HG02642 (cell line): ENCODE measurements around the gene SH2D5.

Source experiments
- ATAC-seq: cut with Tn5 transposase; IDR thresholded peaks from one replicate; pipeline ENCODE4 v1.9.1; 2021; ENCODE audit warnings: mild to moderate bottlenecking; ENCODE audit not compliant: unreplicated experiment, poor library complexity

Gene SH2D5

DNA sequence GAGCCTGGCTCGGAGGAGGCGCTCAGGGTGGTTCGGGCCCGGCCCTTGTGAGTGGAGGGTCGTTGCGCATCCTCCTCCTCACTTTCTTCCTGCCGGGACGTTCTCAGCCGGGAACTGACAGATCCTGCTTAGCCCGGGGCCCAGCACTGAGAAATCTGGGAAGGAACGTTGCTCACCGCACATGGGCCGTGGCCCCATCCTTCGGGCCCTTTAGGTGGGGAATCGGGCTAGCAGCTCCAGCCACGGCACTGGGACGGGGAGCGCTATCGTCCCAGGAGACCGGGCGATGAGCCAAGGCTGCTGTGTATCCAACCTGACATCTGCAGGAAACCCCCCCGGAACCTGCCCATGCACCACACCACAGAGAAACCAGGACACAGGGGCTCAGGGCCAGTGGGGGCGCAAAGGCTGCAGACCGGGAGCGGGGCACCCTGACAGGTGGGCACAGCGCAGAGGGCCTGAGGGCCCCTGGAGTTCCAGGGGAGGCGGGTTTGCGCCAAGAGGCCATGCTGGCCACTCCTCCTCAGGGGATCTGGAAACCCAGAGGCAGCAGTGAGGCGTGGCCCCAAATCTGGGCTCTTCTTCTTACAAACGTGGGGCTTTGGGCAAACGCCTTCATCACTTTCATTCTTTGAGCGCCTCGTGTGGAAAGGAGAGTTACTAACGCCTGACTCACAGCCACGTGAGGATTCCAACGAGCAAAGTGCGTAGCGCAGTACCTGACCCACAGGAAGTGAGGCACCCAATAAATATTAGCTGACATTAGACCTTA lies at the start of gene SH2D5:
Gene SH2D5 (minus strand): TSS at position 116 of the 772 bp plus-strand sequence. CDS start 4,659 bp downstream, outside the sequence.
- peak; percentile 41 for ATAC-seq

DNA sequence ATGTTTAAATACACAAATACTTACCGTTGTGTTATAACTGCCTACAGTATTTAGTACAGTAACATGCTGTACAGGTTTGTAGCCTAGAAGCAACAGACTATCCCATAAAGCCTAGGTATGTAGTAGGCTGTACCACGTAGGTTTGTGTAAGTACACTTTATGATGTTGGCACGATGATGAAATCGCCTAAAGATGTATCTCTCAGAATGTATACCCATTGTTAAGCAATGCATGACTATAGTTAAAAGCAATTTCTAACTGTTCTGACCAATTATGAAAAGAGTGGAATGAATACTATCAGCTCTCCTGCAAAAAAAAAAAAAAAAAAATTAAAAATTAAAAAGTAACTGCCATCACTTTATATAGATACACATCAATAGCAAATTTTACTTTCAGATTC lies 43.2 kb upstream of the SH2D5 start:
- no peak for ATAC-seq

DNA sequence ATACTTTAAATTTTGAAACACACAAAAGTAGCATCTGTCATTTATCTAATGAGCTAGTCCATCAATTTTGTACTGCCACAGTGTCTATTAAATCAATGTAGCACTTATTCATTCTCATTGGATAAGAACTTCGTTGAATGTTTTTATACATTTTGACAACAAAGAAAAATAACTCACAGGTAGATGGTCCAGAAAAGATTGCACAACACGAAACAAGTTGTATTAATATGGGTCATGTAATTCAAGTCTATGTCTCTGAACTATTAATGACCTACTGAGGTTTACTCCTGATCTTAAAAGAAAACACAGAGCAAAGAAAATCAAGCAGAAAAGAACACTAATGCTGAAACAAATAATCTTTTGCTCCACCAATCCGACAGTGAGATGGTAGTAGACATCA lies 39.3 kb upstream of the SH2D5 start:
- ATAC-seq = no peak

DNA sequence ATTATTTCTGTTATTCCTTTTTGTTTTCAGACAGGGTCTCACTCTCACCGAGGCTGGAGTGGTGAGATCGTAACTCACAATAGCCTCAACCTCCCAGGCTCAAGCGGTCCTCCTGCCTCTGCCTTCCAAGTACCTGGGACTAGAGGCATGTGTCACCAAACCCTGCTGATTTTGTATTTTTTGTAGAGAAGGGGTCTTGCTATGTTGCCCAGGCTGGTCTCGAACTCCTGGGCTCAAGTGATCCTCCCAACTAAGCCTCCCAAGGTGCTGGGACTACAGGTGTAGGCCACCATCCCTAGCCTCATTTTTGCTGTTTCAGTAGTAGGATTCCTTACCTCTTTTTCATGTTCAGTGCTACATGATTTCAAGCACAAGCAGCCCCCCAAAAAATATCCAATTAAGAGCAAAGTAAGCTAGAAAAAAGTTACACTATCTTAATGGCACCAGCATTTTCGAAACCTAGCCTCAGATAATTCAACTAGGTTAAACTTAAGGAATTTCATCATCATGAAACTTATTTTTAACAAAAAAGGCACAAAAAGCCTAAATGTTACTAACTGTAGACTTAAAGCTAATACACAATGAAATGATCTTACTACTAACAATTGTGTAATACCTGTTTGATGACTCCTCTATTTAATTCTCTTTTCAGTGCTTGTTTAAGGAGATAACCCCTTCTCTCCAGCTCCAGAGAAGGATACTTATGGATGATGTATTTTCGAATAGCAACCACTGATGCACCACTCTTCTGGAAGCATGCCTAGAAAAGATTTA lies 38.0 kb upstream of the SH2D5 start:
- ATAC-seq = no peak

DNA sequence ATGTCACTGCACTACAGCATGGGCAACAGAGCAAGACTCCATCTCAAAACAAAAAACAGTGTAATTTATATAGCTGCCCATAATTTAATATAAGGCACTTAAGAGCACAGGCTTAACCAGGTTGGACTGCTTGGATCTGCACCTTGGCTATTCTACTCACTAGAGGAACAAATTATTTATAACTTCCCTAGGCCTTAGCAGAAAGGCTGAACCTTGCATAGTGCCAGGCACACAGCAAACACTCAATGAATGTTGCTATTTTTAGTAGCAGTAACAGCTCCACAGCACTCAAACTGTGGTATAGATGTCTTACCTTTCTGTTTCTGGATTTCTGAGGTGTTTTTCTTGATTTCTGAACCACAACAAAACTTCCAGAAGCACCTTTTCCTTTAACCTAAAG lies 34.8 kb upstream of the SH2D5 start:
- no peak for ATAC-seq

DNA sequence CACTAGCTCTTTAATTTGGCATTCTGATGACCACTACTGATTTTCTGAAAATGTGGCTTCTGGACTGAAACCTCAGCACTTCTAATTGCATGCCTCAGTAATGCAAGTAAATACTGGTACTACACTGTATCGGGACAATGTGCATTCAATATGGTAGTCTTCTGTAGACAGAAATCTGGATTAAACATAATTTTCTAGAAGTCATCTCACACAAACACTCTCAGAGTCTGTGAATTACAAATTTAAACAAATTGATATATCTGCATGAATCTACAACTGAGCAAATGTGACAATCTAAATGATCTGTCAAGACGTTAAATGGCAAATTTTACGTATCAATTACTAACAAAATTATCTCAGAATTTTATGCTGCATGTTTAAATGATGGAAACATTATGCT lies 30.9 kb upstream of the SH2D5 start:
- ATAC-seq = no peak

DNA sequence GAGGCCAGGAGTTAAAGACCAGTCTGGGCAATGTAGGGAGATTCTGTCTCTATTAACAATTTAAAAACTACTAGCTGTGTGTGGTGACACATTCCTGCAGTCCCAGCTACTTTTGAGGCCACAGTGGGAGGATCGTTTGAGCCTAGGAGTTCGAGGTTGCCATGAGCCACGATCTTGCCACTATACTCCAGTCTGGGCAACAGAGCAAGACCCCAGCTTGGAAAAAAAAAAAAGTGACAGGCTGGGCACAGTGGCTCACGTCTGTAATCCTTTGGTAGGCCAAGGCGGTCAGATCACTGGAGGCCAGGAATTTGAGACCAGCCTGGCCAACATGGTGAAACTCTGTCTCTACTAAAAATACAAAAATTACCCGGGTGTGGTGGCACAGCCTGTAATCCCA lies 27.8 kb upstream of the SH2D5 start:
- ATAC-seq = no peak

DNA sequence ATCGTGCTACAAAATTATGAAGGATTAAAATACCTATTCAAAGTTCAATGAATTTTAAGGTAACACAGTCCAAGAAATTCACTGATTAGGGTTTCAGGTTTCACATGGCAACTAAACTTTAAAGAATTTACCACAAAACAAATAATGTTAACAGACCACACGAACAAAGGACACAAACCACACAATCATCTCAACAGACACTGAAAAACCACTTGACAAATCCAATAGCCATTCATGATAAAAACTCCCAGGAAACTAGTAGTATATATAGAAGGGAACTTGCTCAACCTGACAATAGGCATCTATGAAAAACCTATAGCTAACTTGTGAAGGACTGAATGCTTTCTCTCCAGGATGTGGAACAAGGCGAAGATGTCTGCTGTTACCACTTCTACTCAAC lies 21.1 kb upstream of the SH2D5 start:
- no peak for ATAC-seq

DNA sequence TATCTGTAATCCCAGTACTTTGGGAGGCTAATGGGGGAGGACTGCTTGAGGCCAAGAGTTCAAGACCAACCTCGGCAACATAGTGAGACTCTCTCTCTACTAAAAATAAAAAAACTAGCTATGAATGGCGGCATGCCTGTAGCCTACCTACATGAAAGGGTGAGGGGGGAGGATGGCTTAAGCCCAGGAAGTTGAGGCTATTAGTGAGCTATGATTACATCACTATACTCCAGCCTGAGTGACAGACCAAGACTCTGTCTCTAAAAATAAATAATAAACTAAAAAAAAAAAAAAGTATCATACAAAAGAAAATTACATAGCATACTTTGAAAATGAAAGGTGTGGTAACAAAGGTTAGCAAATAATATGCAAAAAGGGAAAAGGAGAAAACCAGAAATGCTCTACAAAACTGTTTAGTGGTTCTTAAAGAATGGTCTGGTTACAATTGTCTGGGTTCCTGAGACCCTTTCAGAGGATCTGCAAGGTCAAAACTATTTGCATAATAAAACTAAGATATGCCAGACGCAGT lies 19.0 kb upstream of the SH2D5 start:
- ATAC-seq = no peak

DNA sequence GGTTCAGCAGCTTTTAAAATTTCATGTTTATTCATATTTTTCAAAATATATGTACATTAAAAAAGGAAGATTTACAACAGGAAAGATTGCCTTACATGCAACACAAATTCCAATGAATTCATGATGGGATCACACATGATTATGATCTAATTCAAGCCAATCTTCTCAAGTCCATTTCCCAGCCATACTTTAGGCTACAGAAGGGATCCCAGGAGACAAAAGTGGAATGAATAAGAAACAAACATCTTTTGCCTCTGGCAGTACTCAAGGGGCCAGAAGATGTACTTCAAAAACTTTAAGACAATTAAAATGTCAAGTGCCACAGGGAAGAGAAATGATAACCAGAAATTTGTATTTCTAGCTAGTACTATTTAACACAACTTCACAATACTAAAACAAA lies 10.2 kb upstream of the SH2D5 start:
- no peak for ATAC-seq

DNA sequence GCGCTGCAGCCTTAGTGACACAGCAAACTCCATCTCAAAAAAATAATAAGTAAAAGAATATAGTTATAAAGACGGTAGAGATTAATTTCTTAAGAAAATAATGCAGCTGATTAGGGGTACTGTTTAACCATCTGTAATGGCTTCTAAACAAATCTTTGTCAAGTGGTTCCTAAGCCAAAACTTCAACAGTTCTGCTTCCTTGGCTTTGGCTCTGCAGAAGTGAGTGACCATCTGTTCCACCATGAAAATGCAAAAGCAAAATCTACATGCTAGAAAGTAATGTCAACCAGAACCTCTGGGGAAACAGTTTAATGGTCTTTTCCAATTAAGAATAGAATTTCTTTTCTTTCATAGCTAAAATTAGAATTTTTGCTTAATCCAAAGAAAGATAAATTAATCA lies 8.3 kb upstream of the SH2D5 start:
- no peak for ATAC-seq

DNA sequence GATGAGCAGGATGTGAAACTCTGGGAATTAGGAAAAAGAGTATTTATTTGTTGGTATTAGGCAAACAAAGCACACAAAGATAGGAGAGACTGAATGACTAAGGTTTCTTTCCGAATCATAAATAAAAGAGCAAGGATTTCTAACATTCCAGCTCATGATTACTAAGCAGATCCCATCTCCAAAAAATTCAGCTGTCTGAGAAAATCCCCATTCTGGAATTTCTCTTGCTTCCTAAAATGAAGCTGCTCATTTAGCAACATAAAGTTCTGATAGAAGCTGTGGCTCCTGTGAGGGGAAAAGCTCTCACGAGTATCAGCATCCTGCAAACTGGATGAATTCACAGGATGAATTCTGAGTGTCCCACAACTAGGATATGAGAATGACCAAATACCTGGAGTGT lies 6.7 kb upstream of the SH2D5 start:
- ATAC-seq = no peak

DNA sequence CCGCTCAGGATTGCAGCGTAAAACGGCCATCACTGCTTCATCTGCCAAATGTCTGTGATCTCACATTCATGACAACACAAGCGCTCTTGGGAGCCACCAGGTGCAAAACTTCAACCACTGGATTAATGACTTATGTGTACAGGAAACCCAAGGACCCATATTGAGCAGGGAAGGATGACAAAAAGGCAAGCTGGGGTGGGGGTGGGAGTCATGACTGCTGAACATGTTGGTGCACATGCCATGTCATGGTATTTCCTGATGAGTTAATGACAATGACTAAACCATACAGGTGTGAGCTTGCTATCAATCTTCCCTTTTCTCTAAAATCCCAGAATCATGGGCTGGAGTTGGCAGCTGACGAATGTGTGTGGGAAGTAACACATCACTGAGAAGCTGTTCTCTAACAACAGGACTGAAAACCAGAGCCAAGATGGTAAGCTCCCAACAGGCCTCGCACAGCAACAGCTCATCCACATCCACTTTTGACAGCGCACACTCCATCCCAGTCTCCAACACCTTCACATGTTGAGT lies 3.1 kb upstream of the SH2D5 start:
- ATAC-seq = no peak

DNA sequence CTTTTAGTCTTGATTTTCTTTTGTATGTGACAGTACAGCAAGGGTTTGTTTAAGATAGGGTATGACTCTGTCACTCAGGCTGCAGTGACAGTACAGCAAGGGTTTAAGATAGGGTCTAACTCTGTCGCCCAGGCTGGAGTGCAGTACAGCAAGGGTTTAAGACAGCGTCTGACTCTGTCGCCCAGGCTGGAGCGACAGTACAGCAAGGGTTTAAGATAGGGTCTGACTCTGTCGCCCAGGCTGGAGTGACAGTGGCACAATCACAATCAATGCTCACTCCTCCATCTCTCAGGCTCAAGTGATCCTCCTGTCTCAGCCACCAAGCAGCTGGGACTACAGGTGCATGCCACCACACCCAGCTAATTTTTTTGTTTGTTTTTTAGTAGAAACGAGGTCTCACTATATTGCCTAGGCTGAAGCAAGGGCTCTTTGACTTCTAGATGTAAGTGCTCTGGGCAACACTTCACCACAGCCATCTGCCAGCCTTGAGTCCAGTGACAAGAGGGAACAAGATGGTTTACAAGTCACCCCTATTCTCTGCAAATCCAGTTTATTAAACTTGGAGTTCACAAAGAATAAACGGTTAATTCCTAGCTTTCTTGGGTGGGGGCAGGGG lies 965 bp upstream of the SH2D5 start:
- no peak for ATAC-seq

DNA sequence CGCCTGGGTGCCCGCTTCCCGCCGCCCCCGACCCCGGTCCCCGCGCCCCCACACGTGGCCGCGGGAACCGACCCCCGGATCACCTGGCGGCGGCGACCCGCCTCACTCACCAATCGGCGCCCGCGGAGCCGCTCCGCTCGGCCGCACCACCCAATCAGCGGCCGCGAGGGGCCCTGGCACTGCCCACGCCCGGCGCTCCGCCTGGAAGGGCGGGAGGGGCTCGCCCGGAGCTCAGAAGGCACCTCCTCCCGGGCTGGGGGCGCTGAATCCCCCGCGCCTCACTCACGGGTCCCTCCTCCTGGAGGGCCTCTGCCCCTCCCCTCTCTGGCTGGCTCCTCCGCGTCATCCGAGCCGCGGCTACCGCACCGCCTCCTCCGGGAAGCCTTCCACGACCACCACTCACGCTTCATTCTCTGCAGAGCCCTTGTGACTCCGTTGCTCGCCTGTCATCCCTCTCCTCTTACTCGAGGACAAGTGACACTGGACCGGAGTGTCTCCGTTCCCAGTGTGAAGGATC lies 374 bp downstream of the SH2D5 start:
- peak; percentile 71 for ATAC-seq

DNA sequence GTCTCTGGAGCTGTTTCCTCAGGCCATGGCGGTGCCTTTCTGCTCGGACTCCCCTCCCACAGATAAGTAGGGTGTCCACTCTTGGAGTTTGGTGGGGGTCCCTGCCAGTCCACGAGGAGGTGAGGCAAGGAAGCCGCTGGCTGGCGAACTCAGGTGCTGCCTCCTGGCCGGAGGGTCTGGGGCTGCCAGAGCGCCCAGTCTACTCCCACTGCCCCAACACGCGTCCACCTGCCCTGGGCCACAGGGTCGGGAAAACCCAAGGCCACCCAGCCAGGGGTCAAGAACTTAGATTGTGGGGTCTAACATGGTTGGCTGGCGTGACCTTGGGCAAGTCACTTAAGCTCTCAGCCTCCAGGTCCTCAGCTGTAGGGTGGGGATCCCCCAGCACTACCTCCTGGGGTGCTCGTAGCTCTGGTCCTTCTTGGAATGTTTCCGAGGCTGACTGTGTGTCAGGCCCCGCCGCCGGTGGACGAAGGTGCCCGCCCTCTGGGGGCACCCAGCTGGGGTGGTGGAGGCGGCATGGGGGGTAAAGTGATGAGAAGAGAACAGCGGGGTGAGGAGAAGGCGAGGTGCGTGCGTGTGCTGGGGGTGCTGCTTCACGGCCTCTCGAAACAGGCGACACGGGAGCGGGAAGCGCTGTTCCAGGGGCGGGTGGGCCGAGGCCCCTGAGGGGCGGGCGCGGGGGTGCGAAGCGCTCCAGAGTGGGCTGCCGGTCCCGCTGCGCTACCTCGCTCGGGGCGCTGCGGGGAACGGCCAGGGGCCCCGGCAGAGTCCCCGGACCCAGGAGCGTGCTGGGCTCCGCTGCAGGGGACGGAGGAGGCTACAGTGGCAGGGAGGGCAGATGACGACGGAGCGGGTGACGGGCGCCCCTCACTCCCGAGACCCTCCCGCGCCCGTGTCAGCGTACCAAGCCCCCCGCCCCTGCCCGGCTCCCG lies 1.2 kb downstream of the SH2D5 start:
- peak; percentile 25 for ATAC-seq

DNA sequence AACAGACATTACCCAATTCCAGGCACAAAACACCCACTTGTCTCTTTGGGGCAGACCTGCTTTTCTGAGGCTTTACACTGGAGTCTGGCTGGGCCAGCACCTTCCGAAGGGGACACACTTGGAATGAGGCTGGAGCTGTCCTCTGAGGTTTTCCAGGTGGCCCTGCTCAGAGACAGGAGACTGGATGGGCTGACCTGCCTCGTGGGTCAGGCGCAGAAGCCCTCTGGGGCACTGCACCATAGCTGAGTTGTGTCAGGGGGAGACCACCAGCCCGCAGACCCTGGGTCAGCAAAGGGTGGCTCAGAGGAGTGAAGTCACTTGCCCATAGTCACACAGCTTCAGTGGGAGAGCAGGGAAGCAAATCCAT lies 1.8 kb downstream of the SH2D5 start:
- no peak for ATAC-seq

DNA sequence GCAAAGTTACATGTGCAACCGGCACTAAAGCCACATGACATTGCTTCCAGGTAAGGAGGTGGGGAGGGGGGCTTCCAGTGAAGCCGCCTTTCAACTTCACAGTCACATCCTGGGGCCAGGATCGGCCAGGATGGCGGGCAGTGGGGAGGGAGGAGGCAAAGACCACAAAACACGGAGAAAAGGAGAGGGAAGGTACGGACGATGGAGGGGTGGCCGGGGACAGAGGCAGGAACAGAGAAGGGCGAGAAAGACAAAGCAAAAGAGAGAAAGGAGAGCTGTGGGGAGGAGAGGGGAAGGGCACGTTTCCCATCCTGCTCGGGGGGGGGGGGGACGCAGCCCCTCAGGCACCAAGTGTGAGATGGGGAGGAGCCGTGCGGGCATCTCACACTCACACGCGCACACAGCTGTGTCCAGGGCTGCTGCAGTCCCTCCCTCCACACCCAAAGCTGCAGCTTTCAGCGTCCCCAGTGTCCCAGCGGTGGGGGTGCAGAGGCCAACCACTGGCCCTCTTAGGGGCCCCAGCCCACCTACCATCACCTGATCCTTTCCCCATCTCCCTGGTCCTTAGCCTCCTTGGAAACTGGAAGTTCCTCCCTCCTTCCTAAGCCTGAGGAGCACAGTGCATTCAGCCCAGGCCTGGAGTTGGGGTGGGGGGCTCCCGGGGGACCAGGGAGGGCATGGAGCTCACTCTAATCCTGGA lies 2.4 kb downstream of the SH2D5 start:
- ATAC-seq = no peak
